CD14-positive monocyte (primary cell): Measurements from ENCODE around the gene SQSTM1. TPM values are rescaled to one million over a fixed set of nuclear protein-coding genes. Genes with fewer than 3 reads are reported as not detected.

ENCODE experiments used
- DNase-seq, 3 donors: peaks; one replicate each; pipeline ENCODE4 v3.0.0-alpha.2; 2011 to 2022
- H2AFZ ChIP-seq: 2 replicates; pipeline ENCODE4 v1.6.0; 2012; ENCODE audit warnings: mild to moderate bottlenecking, low read depth, low read length, inconsistent platforms; ENCODE audit not compliant: insufficient read depth, poor library complexity, severe bottlenecking
- H3K27ac ChIP-seq, 2 donors: 1 replicate in 1 of 2; 2 replicates in 1 of 2; pipeline ENCODE4 v1.5.1; 2012 to 2013; ENCODE audit warnings: low read length in 2 of 2, control low read depth in 1 of 2, inconsistent platforms in 1 of 2, low read depth in 1 of 2, mild to moderate bottlenecking in 1 of 2
- H3K27me3 ChIP-seq, 2 donors: one replicate each; pipeline versions ENCODE4 v1.6.0 to v1.6.1; 2011 to 2013; ENCODE audit warnings: low read length in 2 of 2; ENCODE audit not compliant: control insufficient read depth in 2 of 2, insufficient read depth in 2 of 2
- H3K36me3 ChIP-seq, 2 donors: replicated peaks in 1 of 2; 1 replicate in 1 of 2; 2 replicates in 1 of 2; pipeline versions ENCODE4 v1.5.1 to v1.6.1; 2012 to 2013; ENCODE audit warnings: low read length in 2 of 2, control low read depth in 1 of 2, inconsistent platforms in 1 of 2, mild to moderate bottlenecking in 1 of 2; ENCODE audit not compliant: insufficient read depth in 2 of 2, control insufficient read depth in 1 of 2
- H3K4me1 ChIP-seq, 2 donors: 1 replicate in 1 of 2; 2 replicates in 1 of 2; pipeline versions ENCODE4 v1.5.1 to v1.6.1; 2012 to 2013; ENCODE audit warnings: low read length in 2 of 2, control low read depth in 1 of 2, inconsistent platforms in 1 of 2, mild to moderate bottlenecking in 1 of 2, moderate library complexity in 1 of 2; ENCODE audit not compliant: insufficient read depth in 2 of 2, control insufficient read depth in 1 of 2
- H3K4me2 ChIP-seq: replicated peaks from 2 replicates; pipeline ENCODE3; 2012; ENCODE audit warnings: low read length, moderate library complexity, mild to moderate bottlenecking; ENCODE audit not compliant: poor library complexity, severe bottlenecking; ENCODE audit errors: extremely low read depth
- H3K4me3 ChIP-seq, 3 experiments: fragments of 200-600 bp in 1 of 3; sonication (generic) in 1 of 3; replicated peaks in 1 of 3; 1 replicate in 2 of 3; 2 replicates in 1 of 3; pipeline ENCODE4 v1.5.1; 2011 to 2013; ENCODE audit warnings: low read length in 3 of 3, mild to moderate bottlenecking in 3 of 3, control low read depth in 2 of 3, low read depth in 2 of 3, inconsistent platforms in 1 of 3, moderate library complexity in 1 of 3
- H3K79me2 ChIP-seq: 2 replicates; pipeline ENCODE4 v1.6.0; 2012; ENCODE audit warnings: mild to moderate bottlenecking, control low read depth, inconsistent platforms, low read length, moderate library complexity; ENCODE audit not compliant: insufficient read depth
- H3K9ac ChIP-seq: 2 replicates; pipeline ENCODE4 v1.6.0; 2017; ENCODE audit warnings: low read length, mild to moderate bottlenecking; ENCODE audit not compliant: insufficient read depth, poor library complexity, severe bottlenecking
- H3K9me3 ChIP-seq, 2 donors: replicated peaks in 1 of 2; 1 replicate in 1 of 2; 2 replicates in 1 of 2; pipeline versions ENCODE4 v1.5.1 to v1.6.1; 2012 to 2013; ENCODE audit warnings: low read length in 2 of 2, control low read depth in 1 of 2; ENCODE audit not compliant: control insufficient read depth in 1 of 2, insufficient read depth in 1 of 2
- H4K20me1 ChIP-seq: 2 replicates; pipeline ENCODE4 v1.6.0; 2012; ENCODE audit warnings: mild to moderate bottlenecking, low read length, control low read depth, moderate library complexity; ENCODE audit not compliant: insufficient read depth
- H3K27ac Mint-ChIP-seq, 7 donors: one replicate each; pipeline ENCODE4 v1.8.0; 2020; ENCODE audit warnings: mild to moderate bottlenecking in 7 of 7, mixed read lengths in 7 of 7, moderate library complexity in 6 of 7, inconsistent platforms in 2 of 7
- H3K27me3 Mint-ChIP-seq, 3 donors: one replicate each; pipeline ENCODE4 v1.8.0; 2021 to 2022; ENCODE audit warnings: low read depth in 3 of 3, mild to moderate bottlenecking in 3 of 3, mixed read lengths in 3 of 3, moderate library complexity in 3 of 3, inconsistent platforms in 1 of 3
- H3K36me3 Mint-ChIP-seq, 2 donors: one replicate each; pipeline ENCODE4 v1.8.0; 2020; ENCODE audit warnings: mixed read lengths in 2 of 2, inconsistent platforms in 1 of 2, mild to moderate bottlenecking in 1 of 2
- H3K4me1 Mint-ChIP-seq: one replicate; pipeline ENCODE4 v1.8.0; 2020; ENCODE audit warnings: mild to moderate bottlenecking, mixed read lengths
- H3K4me3 Mint-ChIP-seq, 2 donors: one replicate each; pipeline ENCODE4 v1.8.0; 2020; ENCODE audit warnings: mild to moderate bottlenecking in 2 of 2, mixed read lengths in 2 of 2, moderate library complexity in 1 of 2
- H3K9me3 Mint-ChIP-seq, 7 donors: one replicate each; pipeline ENCODE4 v1.8.0; 2020 to 2022; ENCODE audit warnings: mixed read lengths in 7 of 7, mild to moderate bottlenecking in 6 of 7, moderate library complexity in 6 of 7, inconsistent platforms in 2 of 7
- CTCF ChIP-seq: fragments of 200-600 bp; IDR thresholded peaks from one replicate; pipeline ENCODE4 v1.8.0; 2022; ENCODE audit warnings: antibody characterized with exemption, mild to moderate bottlenecking
- WGBS: methylation state at CpG from one replicate; pipeline ENCODE4 v1.1.5; 2013; ENCODE audit warnings: missing lambda C conversion rate; ENCODE audit not compliant: insufficient coverage; 5-methylcytosine and 5-hydroxymethylcytosine counted together
- intact Hi-C, 2 donors: fragments of 100-400 bp; cut with micrococcal nuclease; formaldehyde crosslinking; loops; one replicate each; pipeline versions ENCODE4 v1.15.0 to v1.15.1; 2023
- polyA plus RNA-seq, 3 donors: library from polyadenylated mRNA; depleted of rRNA in 1 of 3; unstranded in 2 of 3; stranded (reverse) in 1 of 3; fragments of 300-500 nt in 2 of 3; fragments of >200 nt in 1 of 3; fragmentation: Illumina TruSeq in 2 of 3; gene quantifications; 1 replicate in 2 of 3; 2 replicates in 1 of 3; pipeline ENCODE4 v1.2.3, GENCODE V29; 2012 to 2021

Gene SQSTM1
- polyA plus RNA-seq, 3 donors: 182 to 312 (median 275) TPM

GRCh38 chr5:179876610-179876952 is 55.9 kb downstream of the SQSTM1 start:
- peak overlapping the region; percentile 25 to 83 (median 71) for H3K27ac Mint-ChIP-seq
- Histone ChIP-seq H2AFZ (no peak overlapping the region), H3K9ac (no peak overlapping the region), H3K4me1 (peaks cover 9 to 10% of the 10 kb centered on the region in 2 donors), H3K79me2 (no peaks in the 10 kb centered on the region), H3K4me2 (no peak overlapping the region), H3K27me3 (no peaks in the 10 kb centered on the region), H3K36me3 (peaks cover 75 to 88% of the 10 kb centered on the region in 2 donors), H4K20me1 (no peaks in the 10 kb centered on the region), H3K27ac (peak overlapping the region; percentile 16 to 66), H3K4me3 (no peak overlapping the region), H3K9me3 (no peaks in the 10 kb centered on the region)
- H3K4me1 Mint-ChIP-seq: peaks cover 9% of the 10 kb centered on the region
- H3K36me3 Mint-ChIP-seq: peaks cover 59 to 84% of the 10 kb centered on the region in 2 donors
- TF ChIP-seq CTCF: no peak
- 100% methylated on average over 1 of the region's 3 CpGs for WGBS
- DNase-seq: no peak
- H3K27me3 Mint-ChIP-seq: no peaks in the 10 kb centered on the region
- H3K4me3 Mint-ChIP-seq: no peak overlapping the region
- no peaks in the 10 kb centered on the region for H3K9me3 Mint-ChIP-seq
- intact Hi-C loops: no loop called here

DNA sequence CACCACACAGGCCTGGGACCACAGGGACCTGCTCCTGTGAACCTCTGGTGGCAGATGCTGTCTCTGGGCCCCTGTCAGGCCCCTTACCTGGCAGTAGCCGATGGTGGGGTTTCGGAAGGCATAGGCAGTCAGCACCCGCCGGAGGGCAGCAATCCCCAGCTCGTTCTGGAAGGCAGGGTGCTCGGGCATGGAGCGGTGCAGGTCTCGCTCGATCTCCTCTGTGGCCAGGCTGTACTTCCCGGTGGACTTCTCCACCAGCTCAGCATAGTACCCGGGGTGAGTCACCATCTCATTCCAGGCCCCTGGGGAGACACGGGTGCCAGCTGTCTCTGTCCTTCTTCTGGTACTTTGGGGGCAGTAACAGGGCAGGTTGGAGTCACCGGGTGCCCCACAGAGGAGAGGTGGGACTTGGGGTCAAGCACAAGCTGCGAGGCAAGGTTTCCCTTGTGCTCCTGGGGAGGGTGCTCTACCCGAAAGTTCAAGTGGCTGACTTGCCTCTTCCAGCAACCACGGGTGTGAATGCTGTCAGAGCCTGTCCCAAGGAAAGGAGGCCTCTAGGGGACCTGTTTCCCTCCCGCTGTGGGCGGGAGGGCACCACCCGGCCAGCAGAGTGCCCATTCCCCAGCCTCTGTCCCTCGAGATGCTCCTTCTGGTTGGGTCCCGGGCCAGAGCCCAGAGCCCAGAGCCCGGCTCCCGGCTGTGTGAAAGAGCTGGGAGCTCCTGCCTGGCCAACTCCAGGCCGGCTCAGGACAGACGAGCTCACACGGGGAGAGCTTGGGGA is 57.7 kb downstream of the SQSTM1 start:
- peaks cover 9 to 10% of the 10 kb centered on the region in 2 donors for H3K4me1 ChIP-seq
- no peak overlapping the region for H3K4me3 Mint-ChIP-seq
- intact Hi-C loops: no loop called here
- H3K4me1 Mint-ChIP-seq: peaks cover 9% of the 10 kb centered on the region
- no peaks in the 10 kb centered on the region for H3K79me2 ChIP-seq
- no peak overlapping the region for H3K9ac ChIP-seq
- no peak overlapping the region for H2AFZ ChIP-seq
- peaks cover 0 to 1% (median 0%) of the 10 kb centered on the region in 3 donors for H3K27me3 Mint-ChIP-seq
- H3K36me3 ChIP-seq: peaks cover 60 to 86% of the 10 kb centered on the region in 2 donors
- H3K27ac ChIP-seq: no peak overlapping the region
- no peak overlapping the region for H3K4me3 ChIP-seq
- H3K4me2 ChIP-seq: no peak overlapping the region
- 98% methylated on average over 25 of the region's 26 CpGs for WGBS
- TF ChIP-seq CTCF: no peak
- no peaks in the 10 kb centered on the region for H3K27me3 ChIP-seq
- peaks cover 5 to 13% (median 11%) of the 10 kb centered on the region in 7 donors for H3K9me3 Mint-ChIP-seq
- peak overlapping the region in 1 of 7 donors; percentile 12 for H3K27ac Mint-ChIP-seq
- no peaks in the 10 kb centered on the region for H4K20me1 ChIP-seq
- H3K36me3 Mint-ChIP-seq: peaks cover 60 to 83% of the 10 kb centered on the region in 2 donors
- DNase-seq: no peak
- H3K9me3 ChIP-seq: peaks cover 8 to 9% of the 10 kb centered on the region in 2 donors
